NCI-H82 treated with DMSO at 0.1 percent for 48 hours (cell line): ENCODE results near the gene ATAD3C.
"Not testable (repeated sequence)": the region's sequence is repeated elsewhere in the genome, so short reads cannot be mapped to it uniquely, and the experiment has no call there.

Source experiments
- DNase-seq: peaks from one replicate; lab custom pipeline; 2025; ENCODE audit not compliant: unreplicated experiment; lab: John Stamatoyannopoulos, UW

Gene ATAD3C

GRCh38 chr1:1441002-1441888, 8.2 kb upstream of the ATAD3C start:
- no peak for DNase-seq

GRCh38 chr1:1442069-1442770, 7.3 kb upstream of the ATAD3C start:
- no peak for DNase-seq

GRCh38 chr1:1446631-1447030, 2.9 kb upstream of the ATAD3C start:
- not testable (repeated sequence) for DNase-seq

- DNase-seq = not testable (repeated sequence)
Measured at GRCh38 chr1:1450616-1451015, 1.1 kb downstream of the ATAD3C start.

GRCh38 chr1:1451696-1452364, 2.3 kb downstream of the ATAD3C start:
- no peak for DNase-seq

- DNase-seq = not testable (repeated sequence)
Measured at GRCh38 chr1:1452365-1452739, 2.9 kb downstream of the ATAD3C start.

- no peak for DNase-seq
Measured at GRCh38 chr1:1452882-1453281, 3.4 kb downstream of the ATAD3C start.

- not testable (repeated sequence) for DNase-seq
Measured at GRCh38 chr1:1454286-1455056, 5.0 kb downstream of the ATAD3C start.

- DNase-seq = no peak
Measured at GRCh38 chr1:1455366-1455884, 5.9 kb downstream of the ATAD3C start.

GRCh38 chr1:1455934-1456333, 6.4 kb downstream of the ATAD3C start:
- not testable (repeated sequence) for DNase-seq

- not testable (repeated sequence) for DNase-seq
Measured at GRCh38 chr1:1456683-1457255, 7.3 kb downstream of the ATAD3C start.

- DNase-seq = not testable (repeated sequence)
Measured at GRCh38 chr1:1459156-1459555, 9.7 kb downstream of the ATAD3C start.

- DNase-seq = not testable (repeated sequence)
Measured at GRCh38 chr1:1459711-1460110, 10.2 kb downstream of the ATAD3C start.

GRCh38 chr1:1460540-1461130, 11.1 kb downstream of the ATAD3C start:
- DNase-seq = no peak

- DNase-seq = no peak
Measured at GRCh38 chr1:1461721-1462317, 12.3 kb downstream of the ATAD3C start.

- DNase-seq = no peak
Measured at GRCh38 chr1:1462318-1462966, 13.0 kb downstream of the ATAD3C start.

- no peak for DNase-seq
Measured at GRCh38 chr1:1463312-1463711, 13.8 kb downstream of the ATAD3C start.

GRCh38 chr1:1468196-1468985, 18.9 kb downstream of the ATAD3C start:
- not testable (repeated sequence) for DNase-seq
